NOMO-1 (cell line): ENCODE data around the gene IL18RAP.

ENCODE experiments used
- DNase-seq, 2 experiments: peaks; one replicate each; lab custom pipeline; 2025; ENCODE audit not compliant: unreplicated experiment in 2 of 2; lab: John Stamatoyannopoulos, UW

Gene IL18RAP

GRCh38 chr2:102492006-102492405 is 69.0 kb downstream of the IL18RAP start:
- no peak for DNase-seq

GRCh38 chr2:102494570-102494969 is 71.6 kb downstream of the IL18RAP start:
- no peak for DNase-seq

GRCh38 chr2:102498414-102498813 is 75.5 kb downstream of the IL18RAP start:
- DNase-seq: no peak

- no peak for DNase-seq
Measured at GRCh38 chr2:102499558-102499957, 76.6 kb downstream of the IL18RAP start.
